PFSK-1 (cell line): ENCODE results near the gene RPL10.

Experiments
- FOXP2 ChIP-seq: optimal IDR thresholded peaks from 2 replicates; pipeline ENCODE3; 2011; ENCODE audit warnings: borderline replicate concordance, control low read depth, inconsistent platforms; ENCODE audit not compliant: insufficient read depth; ENCODE audit errors: extremely low read length, extremely low read depth
- POLR2AphosphoS5 ChIP-seq: IDR thresholded peaks from 2 replicates; pipeline ENCODE4 v1.6.1; 2012; ENCODE audit warnings: low read depth, mild to moderate bottlenecking, control low read depth, low read length, moderate library complexity
- SIN3A ChIP-seq: IDR thresholded peaks from 2 replicates; pipeline ENCODE4 v1.6.1; 2012; ENCODE audit warnings: mild to moderate bottlenecking, low read length, moderate library complexity, borderline replicate concordance; ENCODE audit not compliant: insufficient read depth
- TAF1 ChIP-seq: IDR thresholded peaks from 2 replicates; pipeline ENCODE4 v1.6.1; 2012; ENCODE audit warnings: low read length, control low read depth, borderline replicate concordance; ENCODE audit not compliant: insufficient read depth
- TF ChIP-seq, protein P1 (sequence below), 2 experiments: IDR thresholded peaks; 2 replicates each; pipeline versions ENCODE4 v1.6.1 to v1.8.0; 2011 to 2012; ENCODE audit warnings: low read depth in 2 of 2, low read length in 2 of 2, control low read depth in 1 of 2, inconsistent platforms in 1 of 2, mild to moderate bottlenecking in 1 of 2, moderate library complexity in 1 of 2; ENCODE audit not compliant: insufficient read depth in 1 of 2

Gene RPL10

DNA sequence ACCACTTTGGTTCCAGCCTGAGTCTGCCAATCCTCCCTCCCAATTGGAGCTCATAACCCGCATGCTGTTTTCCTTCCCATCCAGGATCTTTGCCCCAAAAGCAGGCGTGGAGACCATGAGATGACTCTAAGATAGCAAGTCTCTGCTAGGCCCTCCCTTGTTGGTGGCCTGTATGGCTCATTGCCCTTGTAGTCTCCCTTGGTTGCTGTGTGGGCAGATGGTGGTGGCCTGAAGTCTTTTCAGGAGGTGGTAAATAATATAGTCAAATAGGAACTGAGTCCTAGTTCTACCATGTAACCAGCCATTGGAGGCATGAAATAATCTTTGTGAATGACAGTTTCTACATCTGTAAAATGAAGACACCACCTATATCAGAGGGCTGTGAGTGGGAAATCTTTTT lies 31.5 kb downstream of the RPL10 start:
- TF ChIP-seq SIN3A (no peak), FOXP2 (no peak), TAF1 (no peak), POLR2AphosphoS5 (no peak)
- TF ChIP-seq, protein P1, sequence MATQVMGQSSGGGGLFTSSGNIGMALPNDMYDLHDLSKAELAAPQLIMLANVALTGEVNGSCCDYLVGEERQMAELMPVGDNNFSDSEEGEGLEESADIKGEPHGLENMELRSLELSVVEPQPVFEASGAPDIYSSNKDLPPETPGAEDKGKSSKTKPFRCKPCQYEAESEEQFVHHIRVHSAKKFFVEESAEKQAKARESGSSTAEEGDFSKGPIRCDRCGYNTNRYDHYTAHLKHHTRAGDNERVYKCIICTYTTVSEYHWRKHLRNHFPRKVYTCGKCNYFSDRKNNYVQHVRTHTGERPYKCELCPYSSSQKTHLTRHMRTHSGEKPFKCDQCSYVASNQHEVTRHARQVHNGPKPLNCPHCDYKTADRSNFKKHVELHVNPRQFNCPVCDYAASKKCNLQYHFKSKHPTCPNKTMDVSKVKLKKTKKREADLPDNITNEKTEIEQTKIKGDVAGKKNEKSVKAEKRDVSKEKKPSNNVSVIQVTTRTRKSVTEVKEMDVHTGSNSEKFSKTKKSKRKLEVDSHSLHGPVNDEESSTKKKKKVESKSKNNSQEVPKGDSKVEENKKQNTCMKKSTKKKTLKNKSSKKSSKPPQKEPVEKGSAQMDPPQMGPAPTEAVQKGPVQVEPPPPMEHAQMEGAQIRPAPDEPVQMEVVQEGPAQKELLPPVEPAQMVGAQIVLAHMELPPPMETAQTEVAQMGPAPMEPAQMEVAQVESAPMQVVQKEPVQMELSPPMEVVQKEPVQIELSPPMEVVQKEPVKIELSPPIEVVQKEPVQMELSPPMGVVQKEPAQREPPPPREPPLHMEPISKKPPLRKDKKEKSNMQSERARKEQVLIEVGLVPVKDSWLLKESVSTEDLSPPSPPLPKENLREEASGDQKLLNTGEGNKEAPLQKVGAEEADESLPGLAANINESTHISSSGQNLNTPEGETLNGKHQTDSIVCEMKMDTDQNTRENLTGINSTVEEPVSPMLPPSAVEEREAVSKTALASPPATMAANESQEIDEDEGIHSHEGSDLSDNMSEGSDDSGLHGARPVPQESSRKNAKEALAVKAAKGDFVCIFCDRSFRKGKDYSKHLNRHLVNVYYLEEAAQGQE (IDR thresholded peaks at IDR 0.05; ENCODE audit: insufficient read depth in 1 of 2, low read depth in 2 of 2, low read length in 2 of 2): no peak

DNA sequence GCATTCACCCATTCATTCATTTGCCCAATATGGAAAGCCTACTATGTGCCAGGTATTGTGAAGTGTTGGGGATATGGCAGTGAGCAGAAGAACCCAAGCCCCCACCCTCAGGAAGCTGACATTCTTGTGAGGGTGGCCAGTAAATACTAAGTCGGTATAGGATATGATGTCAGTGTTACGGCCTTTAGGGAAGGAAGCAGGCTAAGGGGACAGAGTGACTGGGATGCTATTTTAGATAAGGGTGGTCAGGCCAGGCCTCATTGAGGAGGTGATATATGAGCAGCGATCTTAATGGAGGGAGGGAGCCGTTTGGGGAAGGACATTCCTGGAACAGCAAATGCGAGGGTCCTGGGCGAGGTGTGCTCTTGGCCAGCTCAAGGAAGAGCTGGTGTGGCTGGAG lies 32.3 kb downstream of the RPL10 start:
- TF ChIP-seq TAF1 (no peak), SIN3A (no peak), FOXP2 (no peak), POLR2AphosphoS5 (no peak)
- TF ChIP-seq, protein P1 (IDR thresholded peaks at IDR 0.05; ENCODE audit: insufficient read depth in 1 of 2, low read depth in 2 of 2, low read length in 2 of 2): no peak

DNA sequence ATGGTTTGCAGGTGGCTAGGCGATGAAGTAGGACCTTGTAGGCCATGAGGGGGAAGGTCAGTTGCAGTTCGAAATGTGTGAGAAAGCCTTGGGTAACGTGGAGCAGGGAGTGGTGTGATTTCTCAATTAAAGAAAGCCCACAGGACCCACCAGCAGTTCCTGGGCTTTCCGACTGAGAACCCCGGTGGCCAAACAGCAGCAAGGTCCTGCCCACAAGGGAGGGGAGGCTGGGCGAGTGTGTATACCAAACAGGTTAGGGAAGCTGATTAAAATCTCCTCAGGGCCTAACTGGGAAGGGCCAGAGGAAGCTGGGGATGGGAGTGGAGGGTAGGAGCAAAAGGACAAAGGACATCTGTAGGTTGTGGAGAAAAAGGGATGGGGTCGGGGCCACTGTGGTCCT lies 32.7 kb downstream of the RPL10 start:
- TF ChIP-seq POLR2AphosphoS5 (no peak), SIN3A (no peak), FOXP2 (no peak), TAF1 (no peak)
- TF ChIP-seq, protein P1 (IDR thresholded peaks at IDR 0.05; ENCODE audit: insufficient read depth in 1 of 2, low read depth in 2 of 2, low read length in 2 of 2): no peak

DNA sequence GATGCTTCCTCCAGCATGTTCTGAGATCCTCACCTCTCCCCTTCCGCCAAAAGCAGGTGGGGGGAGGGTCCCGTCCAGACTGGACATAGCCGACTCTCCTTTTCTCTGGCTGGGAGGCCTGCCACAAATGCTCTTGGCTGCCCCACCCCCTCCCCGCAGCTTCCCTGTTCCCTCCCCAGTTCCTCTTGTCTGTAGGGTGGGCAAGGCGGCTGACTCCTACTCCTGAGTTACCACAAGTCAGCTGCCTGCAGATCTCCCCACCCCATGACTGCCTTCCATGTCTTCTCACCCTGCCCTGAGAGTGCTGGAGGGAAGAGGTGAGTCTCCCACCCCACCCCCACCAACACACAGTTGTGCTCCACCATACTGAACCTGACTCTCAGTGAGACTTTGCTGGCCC lies 33.2 kb downstream of the RPL10 start:
- TF ChIP-seq FOXP2 (no peak), TAF1 (no peak), POLR2AphosphoS5 (no peak), SIN3A (no peak)
- TF ChIP-seq, protein P1 (IDR thresholded peaks at IDR 0.05; ENCODE audit: insufficient read depth in 1 of 2, low read depth in 2 of 2, low read length in 2 of 2): no peak

DNA sequence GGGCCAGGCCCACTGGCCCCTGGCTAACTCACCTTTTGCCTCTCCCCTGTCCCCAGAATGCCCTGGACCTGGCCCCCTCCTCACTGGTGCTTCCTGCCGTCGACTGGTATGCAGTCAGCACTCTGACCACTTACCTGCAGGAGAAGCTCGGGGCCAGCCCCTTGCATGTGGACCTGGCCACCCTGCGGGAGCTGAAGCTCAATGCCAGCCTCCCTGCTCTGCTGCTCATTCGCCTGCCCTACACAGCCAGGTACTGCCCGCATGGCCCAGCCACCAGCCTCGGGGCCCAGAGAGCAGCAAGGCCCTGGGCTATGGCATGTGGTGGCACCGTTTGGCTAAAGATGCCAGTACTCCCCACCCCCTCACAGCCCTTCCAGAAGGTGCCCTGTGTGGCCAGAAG lies 34.0 kb downstream of the RPL10 start:
- no peak for TF ChIP-seq FOXP2
- no peak for TF ChIP-seq SIN3A
- TF ChIP-seq, protein P1 (IDR thresholded peaks at IDR 0.05; ENCODE audit: insufficient read depth in 1 of 2, low read depth in 2 of 2, low read length in 2 of 2): no peak
- TF ChIP-seq POLR2AphosphoS5: no peak
- no peak for TF ChIP-seq TAF1
